C4-2B (cell line): ENCODE results near the gene ALPG.

Experiments
- CTCF ChIP-seq: fragments of 450-650 bp; conservative IDR thresholded peaks from 2 replicates; pipeline ENCODE4 v1.5.1; 2017; ENCODE audit warnings: mild to moderate bottlenecking
- ZFX ChIP-seq: fragments of 450-650 bp; IDR thresholded peaks from 2 replicates; pipeline ENCODE4 v1.6.1; 2017

- TF ChIP-seq CTCF (no peak), ZFX (no peak)
Observed at GRCh38 chr2:232454630-232455029, 48.0 kb downstream of the ALPG start.
